GM18907 (cell line): ENCODE results near the gene UBE2L3.

Source experiments
- ATAC-seq: cut with Tn5 transposase; IDR thresholded peaks from one replicate; pipeline ENCODE4 v1.9.1; 2021; ENCODE audit warnings: mild to moderate bottlenecking, moderate library complexity; ENCODE audit not compliant: unreplicated experiment

Gene UBE2L3

GRCh38 chr22:21669026-21669425 is 101.5 kb downstream of the UBE2L3 start:
- no peak for ATAC-seq

GRCh38 chr22:21672107-21672629 is 104.7 kb downstream of the UBE2L3 start:
- no peak for ATAC-seq
